ENCODE data around the gene ZNF438. TPM values are rescaled to one million over a fixed set of nuclear protein-coding genes. Genes with fewer than 3 reads are reported as not detected.

ZNF438 gene
- total RNA-seq, 2 donors from 2014 or later = 1.5 to 10.1 TPM

DNA sequence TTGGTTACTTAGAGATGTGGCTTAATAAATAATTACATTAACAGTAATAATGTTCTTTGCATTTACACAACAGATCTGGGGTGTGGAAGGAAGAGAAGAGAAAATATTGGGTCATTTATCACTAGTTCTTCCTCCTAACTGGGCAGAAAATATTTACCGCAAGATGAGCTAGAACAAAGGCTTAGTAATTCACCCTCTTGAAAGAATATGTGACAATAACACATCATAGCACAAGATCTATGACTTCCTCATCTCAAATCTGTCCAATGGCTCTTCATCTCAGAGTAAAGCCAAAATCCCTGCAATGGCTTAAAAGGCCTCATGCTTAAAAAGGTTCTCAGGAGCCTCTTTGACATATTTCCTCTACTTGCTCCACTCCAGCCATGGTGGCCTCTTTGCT lies 178.6 kb downstream of the ZNF438 start:
- intact Hi-C loops (cut with DNase I) = no loop called here
- no peak for DNase-seq (ENCODE audit: low spot score)
- H3K4me1 ChIP-seq (replicated peaks) = no peaks in the 10 kb centered on the region
- TF ChIP-seq POLR2A (IDR thresholded peaks at IDR 0.05) (no peak), POLR2AphosphoS5 (IDR thresholded peaks at IDR 0.05) (no peak)
- TF ChIP-seq, protein P1, sequence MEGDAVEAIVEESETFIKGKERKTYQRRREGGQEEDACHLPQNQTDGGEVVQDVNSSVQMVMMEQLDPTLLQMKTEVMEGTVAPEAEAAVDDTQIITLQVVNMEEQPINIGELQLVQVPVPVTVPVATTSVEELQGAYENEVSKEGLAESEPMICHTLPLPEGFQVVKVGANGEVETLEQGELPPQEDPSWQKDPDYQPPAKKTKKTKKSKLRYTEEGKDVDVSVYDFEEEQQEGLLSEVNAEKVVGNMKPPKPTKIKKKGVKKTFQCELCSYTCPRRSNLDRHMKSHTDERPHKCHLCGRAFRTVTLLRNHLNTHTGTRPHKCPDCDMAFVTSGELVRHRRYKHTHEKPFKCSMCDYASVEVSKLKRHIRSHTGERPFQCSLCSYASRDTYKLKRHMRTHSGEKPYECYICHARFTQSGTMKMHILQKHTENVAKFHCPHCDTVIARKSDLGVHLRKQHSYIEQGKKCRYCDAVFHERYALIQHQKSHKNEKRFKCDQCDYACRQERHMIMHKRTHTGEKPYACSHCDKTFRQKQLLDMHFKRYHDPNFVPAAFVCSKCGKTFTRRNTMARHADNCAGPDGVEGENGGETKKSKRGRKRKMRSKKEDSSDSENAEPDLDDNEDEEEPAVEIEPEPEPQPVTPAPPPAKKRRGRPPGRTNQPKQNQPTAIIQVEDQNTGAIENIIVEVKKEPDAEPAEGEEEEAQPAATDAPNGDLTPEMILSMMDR (IDR thresholded peaks at IDR 0.05) = no peak
- H3K27ac ChIP-seq = no peak overlapping the region
- H3K9me3 ChIP-seq = no peaks in the 10 kb centered on the region
- H3K4me3 ChIP-seq = no peak overlapping the region
- WGBS = 100% methylated on average over 1 of the region's 1 CpG
- H3K36me3 ChIP-seq = no peaks in the 10 kb centered on the region
- no peaks in the 10 kb centered on the region for H3K27me3 ChIP-seq (replicated peaks; ENCODE audit: insufficient read depth)

DNA sequence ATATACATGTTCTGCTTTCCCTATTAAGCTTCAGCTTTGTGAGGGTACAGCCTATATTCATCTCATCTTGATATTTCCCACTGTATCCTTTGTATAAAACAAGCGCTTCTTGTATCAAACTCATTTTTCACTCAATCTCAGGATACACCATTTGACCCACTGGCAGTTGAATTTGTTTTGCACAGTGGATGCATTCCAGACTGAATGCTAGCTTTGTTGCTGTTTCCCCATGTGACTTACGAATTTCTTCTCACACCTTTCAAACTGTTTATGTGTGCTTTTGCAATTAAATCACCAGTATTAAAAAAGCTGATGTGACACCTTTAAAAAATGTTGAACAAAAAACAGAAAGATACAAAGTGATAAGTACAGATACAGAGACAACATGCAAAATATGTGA lies 180.9 kb downstream of the ZNF438 start:
- DNase-seq (ENCODE audit: low spot score) = no peak
- TF ChIP-seq, protein P1 (IDR thresholded peaks at IDR 0.05) = no peak
- TF ChIP-seq POLR2AphosphoS5 (IDR thresholded peaks at IDR 0.05) (no peak), POLR2A (IDR thresholded peaks at IDR 0.05) (no peak)
- intact Hi-C loops (cut with DNase I) = no loop called here
- no peak overlapping the region for H3K4me3 ChIP-seq
- no peaks in the 10 kb centered on the region for H3K36me3 ChIP-seq
- H3K9me3 ChIP-seq = no peaks in the 10 kb centered on the region
- H3K27me3 ChIP-seq (replicated peaks; ENCODE audit: insufficient read depth) = no peaks in the 10 kb centered on the region
- no peak overlapping the region for H3K27ac ChIP-seq
- H3K4me1 ChIP-seq (replicated peaks) = no peaks in the 10 kb centered on the region
- 79% methylated on average over 2 of the region's 2 CpGs for WGBS

DNA sequence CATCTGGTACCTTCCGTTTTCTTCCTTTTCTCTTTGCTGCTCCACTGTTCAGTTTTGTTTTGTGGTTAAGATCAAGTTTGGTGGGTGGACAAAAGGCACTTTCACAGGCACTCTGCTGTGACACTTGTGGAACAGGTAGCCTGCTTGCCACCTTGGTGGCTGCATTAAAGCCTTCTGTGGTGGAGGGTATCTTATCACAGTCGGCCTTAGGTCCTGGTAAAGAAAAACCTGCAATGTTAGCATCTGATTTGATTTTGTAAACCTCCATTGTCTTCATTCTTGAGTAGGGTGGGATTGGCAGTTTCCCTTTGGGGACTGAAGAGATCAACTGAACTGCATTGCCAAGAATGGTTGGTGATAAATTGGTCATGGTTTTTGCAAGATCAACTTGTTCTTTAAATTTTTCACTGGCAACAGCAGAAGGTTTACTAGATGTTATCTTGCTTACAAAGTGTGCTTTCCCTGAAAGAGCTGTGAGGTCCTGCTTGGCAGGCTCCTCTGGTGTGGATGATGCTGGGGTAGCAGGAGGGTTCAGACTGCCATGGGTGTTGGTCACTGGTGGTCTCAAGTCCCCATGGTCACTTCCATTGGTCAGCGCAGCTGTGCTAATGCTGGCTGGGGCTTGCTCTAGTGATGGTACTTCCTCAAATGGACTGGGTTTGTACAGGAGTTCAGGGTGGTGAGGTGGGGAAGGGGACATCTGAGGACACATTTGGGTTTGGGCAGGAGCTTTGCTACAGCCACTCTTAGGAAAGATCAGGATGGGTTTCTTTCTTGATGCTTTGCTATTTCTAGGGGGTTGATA lies 182.2 kb downstream of the ZNF438 start:
- 73% methylated on average over 3 of the region's 3 CpGs for WGBS
- Histone ChIP-seq H3K27ac (no peak overlapping the region), H3K9me3 (no peaks in the 10 kb centered on the region), H3K27me3 (replicated peaks; ENCODE audit: insufficient read depth) (no peaks in the 10 kb centered on the region), H3K4me1 (replicated peaks) (no peaks in the 10 kb centered on the region), H3K36me3 (no peaks in the 10 kb centered on the region), H3K4me3 (no peak overlapping the region)
- TF ChIP-seq POLR2AphosphoS5 (IDR thresholded peaks at IDR 0.05) (no peak), POLR2A (IDR thresholded peaks at IDR 0.05) (no peak)
- TF ChIP-seq, protein P1 (IDR thresholded peaks at IDR 0.05) = no peak
- intact Hi-C loops (cut with DNase I) = no loop called here
- DNase-seq (ENCODE audit: low spot score) = no peak

DNA sequence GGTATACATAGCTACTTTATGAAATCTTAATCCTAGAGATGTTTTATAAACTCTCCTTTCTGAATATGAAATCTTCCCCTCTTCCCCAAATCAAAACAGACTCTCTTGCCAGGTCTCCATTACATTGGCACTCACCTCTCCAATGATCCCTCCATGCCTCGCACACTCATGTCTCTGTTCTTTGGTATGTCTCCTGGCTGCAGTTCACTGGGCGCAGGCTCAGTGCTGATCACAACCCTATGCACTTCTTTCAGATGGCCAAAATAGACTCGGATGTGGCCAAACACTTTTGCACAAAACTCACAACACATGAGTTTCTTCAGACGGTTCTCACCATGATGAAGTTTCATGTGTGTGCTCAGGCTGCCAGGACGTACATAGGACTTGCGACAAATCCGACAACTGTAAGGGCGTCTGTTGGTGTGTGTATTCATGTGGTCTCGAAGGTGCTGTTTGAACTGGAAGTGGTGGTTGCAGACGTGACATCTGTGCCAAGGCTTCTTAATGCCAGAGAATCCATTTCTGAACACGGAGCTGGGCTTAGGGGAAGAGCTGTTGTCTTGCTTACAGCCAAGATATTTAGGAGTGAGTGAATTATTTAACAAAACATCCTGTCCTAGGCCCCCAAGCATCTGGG lies 183.2 kb downstream of the ZNF438 start:
- Histone ChIP-seq H3K36me3 (no peaks in the 10 kb centered on the region), H3K27me3 (replicated peaks; ENCODE audit: insufficient read depth) (no peaks in the 10 kb centered on the region)
- TF ChIP-seq POLR2A (IDR thresholded peaks at IDR 0.05) = no peak
- TF ChIP-seq, protein P1 (IDR thresholded peaks at IDR 0.05) = no peak
- TF ChIP-seq POLR2AphosphoS5 (IDR thresholded peaks at IDR 0.05) = no peak

More for the DNA sequence above, 183.2 kb downstream of the ZNF438 start:
- no peaks in the 10 kb centered on the region for H3K4me1 ChIP-seq (replicated peaks)
- no peak overlapping the region for H3K27ac ChIP-seq
- no peak for DNase-seq (ENCODE audit: low spot score)
- WGBS = 89% methylated on average over 11 of the region's 11 CpGs
- H3K9me3 ChIP-seq = no peaks in the 10 kb centered on the region
- intact Hi-C loops (cut with DNase I) = no loop called here
- H3K4me3 ChIP-seq = no peak overlapping the region

Measured in prostate gland (tissue), 2 donors.